ENCODE results near the gene TMEM247.

Gene TMEM247

GRCh38 chr2:46456789-46457188 lies 22.6 kb upstream of the TMEM247 start:
- no peaks in the 10 kb centered on the region for H3K36me3 ChIP-seq
- TF ChIP-seq CTCF (IDR thresholded peaks at IDR 0.05), result no peak
- no peaks in the 10 kb centered on the region for H3K9me3 ChIP-seq

GRCh38 chr2:46458763-46459500 lies 20.4 kb upstream of the TMEM247 start:
- no peaks in the 10 kb centered on the region for H3K36me3 ChIP-seq
- no peak overlapping the region for H3K27ac ChIP-seq
- no peak overlapping the region for H3K4me3 ChIP-seq (ENCODE audit: low read depth in 1 of 2, low read length in 1 of 2)
- no peak for TF ChIP-seq CTCF (IDR thresholded peaks at IDR 0.05)
- peaks cover 14% of the 10 kb centered on the region in 2 experiments for H3K4me1 ChIP-seq (ENCODE audit: control insufficient read depth in 1 of 2, insufficient read depth in 1 of 2, low read depth in 1 of 2, low read length in 1 of 2)
- no peaks in the 10 kb centered on the region for H3K27me3 ChIP-seq
- no peaks in the 10 kb centered on the region for H3K9me3 ChIP-seq

More at GRCh38 chr2:46456789-46457188, 22.6 kb upstream of the TMEM247 start:
- no peaks in the 10 kb centered on the region for H3K27me3 ChIP-seq
- H3K4me1 ChIP-seq (ENCODE audit: control insufficient read depth in 1 of 2, insufficient read depth in 1 of 2, low read depth in 1 of 2, low read length in 1 of 2), result peaks cover 7 to 8% of the 10 kb centered on the region in 2 experiments
- H3K27ac ChIP-seq, result no peak overlapping the region
- no peak overlapping the region for H3K4me3 ChIP-seq (ENCODE audit: low read depth in 1 of 2, low read length in 1 of 2)

- Histone ChIP-seq H3K27me3 (no peaks in the 10 kb centered on the region), H3K36me3 (no peaks in the 10 kb centered on the region), H3K27ac (no peak overlapping the region), H3K9me3 (no peaks in the 10 kb centered on the region), H3K4me3 (ENCODE audit: low read depth in 1 of 2, low read length in 1 of 2) (no peak overlapping the region), H3K4me1 (ENCODE audit: control insufficient read depth in 1 of 2, insufficient read depth in 1 of 2, low read depth in 1 of 2, low read length in 1 of 2) (peaks cover 14% of the 10 kb centered on the region in 2 experiments)
- TF ChIP-seq CTCF (IDR thresholded peaks at IDR 0.05), result no peak
Observed at GRCh38 chr2:46459694-46460093, 19.7 kb upstream of the TMEM247 start.

GRCh38 chr2:46460241-46460921 lies 19.0 kb upstream of the TMEM247 start:
- no peak overlapping the region for H3K4me3 ChIP-seq (ENCODE audit: low read depth in 1 of 2, low read length in 1 of 2)
- no peak overlapping the region for H3K27ac ChIP-seq
- H3K4me1 ChIP-seq (ENCODE audit: control insufficient read depth in 1 of 2, insufficient read depth in 1 of 2, low read depth in 1 of 2, low read length in 1 of 2), result peaks cover 14% of the 10 kb centered on the region in 2 experiments
- H3K9me3 ChIP-seq, result no peaks in the 10 kb centered on the region
- no peak for TF ChIP-seq CTCF (IDR thresholded peaks at IDR 0.05)
- no peaks in the 10 kb centered on the region for H3K36me3 ChIP-seq
- H3K27me3 ChIP-seq, result no peaks in the 10 kb centered on the region

- no peaks in the 10 kb centered on the region for H3K9me3 ChIP-seq
- H3K4me3 ChIP-seq (ENCODE audit: low read depth in 1 of 2, low read length in 1 of 2), result peak overlapping the region; percentile 21 to 42
- no peaks in the 10 kb centered on the region for H3K36me3 ChIP-seq
- H3K27me3 ChIP-seq, result no peaks in the 10 kb centered on the region
- peak; percentile 97 for TF ChIP-seq CTCF (IDR thresholded peaks at IDR 0.05)
- peaks cover 14% of the 10 kb centered on the region in 2 experiments for H3K4me1 ChIP-seq (ENCODE audit: control insufficient read depth in 1 of 2, insufficient read depth in 1 of 2, low read depth in 1 of 2, low read length in 1 of 2)
- H3K27ac ChIP-seq, result peak overlapping the region; percentile 72
Observed at GRCh38 chr2:46461011-46461674, 18.2 kb upstream of the TMEM247 start.
